Medulla oblongata (tissue), 1 donor: ENCODE measurements around the gene GARIN5B.
"Not testable (repeated sequence)": the region's sequence is repeated elsewhere in the genome, so short reads cannot be mapped to it uniquely, and the experiment has no call there.

Source experiments
- DNase-seq: peaks from one replicate; pipeline ENCODE4 v3.0.0-alpha.2; 2015; ENCODE audit errors: extremely low spot score

The GARIN5B gene

DNA sequence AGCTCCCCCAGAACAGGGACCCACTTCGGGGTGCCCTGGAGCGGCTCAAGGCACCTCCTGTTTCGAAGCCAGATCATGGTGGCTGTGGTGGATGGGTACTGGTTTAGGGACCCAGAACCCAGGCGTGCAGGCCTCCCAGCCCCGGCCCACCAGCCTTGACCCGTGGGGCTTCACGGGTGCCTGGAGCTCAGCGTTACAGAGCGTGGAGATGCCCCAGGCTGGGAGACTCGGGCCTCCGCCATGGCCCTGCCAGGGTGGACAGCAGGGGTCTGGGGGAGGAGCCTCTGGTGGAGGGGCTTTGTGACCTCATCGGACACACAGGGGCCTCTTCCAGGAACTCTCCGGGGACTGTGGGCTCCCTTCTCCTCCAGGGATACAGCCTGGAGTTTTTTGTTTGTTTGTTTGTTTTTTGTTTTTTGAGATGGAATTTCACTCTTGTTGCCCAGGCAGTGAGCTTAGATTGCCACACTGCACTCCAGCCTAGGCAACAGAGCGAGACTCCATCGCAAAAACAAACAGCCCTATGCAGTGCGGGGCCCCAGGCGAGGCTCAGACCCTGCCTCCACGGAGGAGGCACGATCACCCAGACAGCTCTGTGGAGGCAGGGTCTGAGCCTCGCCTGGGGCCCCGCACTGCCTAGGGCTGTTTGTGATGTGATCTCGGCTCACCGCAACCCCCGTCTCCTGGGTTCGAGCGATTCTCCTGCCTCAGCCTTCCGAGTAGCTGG, at the start of gene GARIN5B:
GARIN5B (minus strand) TSS at position 271 of the 727 bp plus-strand sequence; CDS start at position 77, 194 bp downstream.
- DNase-seq: no peak

DNA sequence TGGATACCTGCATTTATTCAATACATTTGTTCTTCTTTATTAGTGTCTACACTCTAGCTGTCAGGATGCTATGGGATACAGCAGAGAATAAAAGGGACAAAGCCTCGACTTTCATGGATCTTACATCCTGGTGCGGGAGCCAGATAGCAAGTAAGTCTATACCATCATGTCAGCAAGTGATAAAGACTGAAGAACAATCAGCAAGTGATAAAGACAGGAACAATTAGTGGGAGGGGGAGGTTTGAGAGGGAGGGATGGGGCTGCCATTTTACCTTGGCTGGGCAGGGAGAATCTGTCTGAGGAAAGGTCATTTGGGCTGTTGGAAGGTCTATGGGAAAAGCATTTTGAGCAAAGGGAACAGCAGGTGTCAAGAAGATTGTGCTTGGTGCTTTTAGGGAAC, 47.1 kb upstream of the GARIN5B start:
- no peak for DNase-seq

DNA sequence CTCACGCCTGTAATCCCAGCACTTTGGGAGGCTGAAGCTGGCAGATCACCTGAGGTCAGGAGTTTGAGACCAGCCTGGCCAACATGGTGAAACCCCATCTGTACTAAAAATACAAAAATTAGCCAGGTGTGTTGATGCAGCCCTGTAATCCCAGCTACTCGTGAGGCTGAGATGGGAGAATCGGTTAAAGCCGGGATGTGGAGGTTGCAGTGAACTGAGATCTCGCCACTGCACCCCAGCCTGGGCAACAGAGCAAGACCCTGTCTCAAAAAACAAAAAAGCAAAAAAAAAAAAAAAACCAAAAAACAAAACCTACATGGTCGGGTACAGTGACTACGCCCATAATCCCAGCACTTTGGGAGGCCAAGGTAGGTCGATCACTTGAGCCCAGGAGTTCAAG, 46.1 kb upstream of the GARIN5B start:
- DNase-seq: not testable (repeated sequence)

DNA sequence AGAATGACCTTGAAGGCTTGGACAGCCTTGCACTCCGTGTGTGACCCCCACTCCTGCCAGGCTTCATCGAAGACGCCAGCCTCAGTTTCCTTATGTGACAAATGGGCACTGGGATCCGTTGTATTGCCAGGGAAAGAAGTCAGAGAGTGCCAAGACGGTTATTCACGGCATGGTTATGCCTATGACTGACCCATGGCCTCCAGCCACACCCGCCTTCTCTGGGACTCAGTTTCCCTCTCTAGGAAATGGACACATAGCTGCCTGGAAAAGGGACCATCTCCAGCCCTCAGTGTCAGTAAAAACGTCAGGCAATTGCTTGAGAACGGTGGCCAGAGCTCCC, 45.4 kb upstream of the GARIN5B start:
- DNase-seq: no peak

DNA sequence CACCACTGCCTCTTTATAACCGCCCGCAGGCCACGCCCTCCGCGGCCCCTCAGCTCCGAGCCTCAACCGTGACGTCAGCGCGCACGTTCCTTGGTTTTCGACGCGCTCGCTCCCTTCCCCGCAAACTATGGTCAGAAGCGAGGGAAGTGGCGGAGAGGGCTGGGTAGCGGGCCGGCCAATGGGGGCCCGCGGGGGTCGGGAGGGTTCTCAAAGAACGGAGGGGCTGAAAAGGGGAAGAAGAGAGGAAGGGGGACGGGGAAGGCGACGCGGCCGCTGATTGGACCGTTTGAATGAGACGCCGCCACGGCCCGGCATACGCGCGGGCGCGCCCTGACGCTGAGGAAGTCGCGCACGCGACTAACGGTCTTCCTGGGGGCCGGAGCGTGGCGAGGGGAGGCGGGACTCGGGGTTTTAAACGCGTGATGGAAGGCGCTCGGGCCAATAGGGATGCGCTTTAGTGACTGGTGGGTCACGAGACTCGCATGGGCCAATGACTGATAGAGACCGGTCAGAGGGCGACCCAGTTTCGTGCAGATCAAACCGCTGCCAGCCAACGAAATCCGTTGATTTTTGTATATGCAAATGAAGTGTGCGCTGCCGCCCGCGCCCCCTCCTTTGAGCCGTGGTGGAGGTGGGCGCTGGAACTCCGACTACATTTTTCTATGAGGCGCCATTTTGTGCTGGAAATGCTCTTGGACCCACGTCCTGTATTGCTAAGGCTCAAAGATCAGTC, 44.9 kb upstream of the GARIN5B start:
- DNase-seq: peak; percentile 99

DNA sequence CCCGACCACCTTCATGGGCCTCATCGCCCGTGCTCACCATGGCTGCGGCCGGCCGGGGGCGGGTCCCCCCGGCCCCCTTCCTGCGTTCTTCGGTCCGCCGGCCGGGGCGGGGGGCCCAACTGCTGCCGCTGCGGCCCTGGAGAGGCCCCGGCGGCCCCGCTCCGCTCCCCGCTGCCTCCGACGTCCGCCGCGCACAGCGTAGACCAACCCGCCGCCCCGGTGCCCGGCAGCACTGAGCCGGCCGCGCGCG, 44.4 kb upstream of the GARIN5B start, which contains the start of gene UBE2S:
UBE2S (minus strand) TSS at position 239 of the 250 bp plus-strand sequence; CDS start at position 40, 199 bp downstream.
- DNase-seq: not testable (repeated sequence)

DNA sequence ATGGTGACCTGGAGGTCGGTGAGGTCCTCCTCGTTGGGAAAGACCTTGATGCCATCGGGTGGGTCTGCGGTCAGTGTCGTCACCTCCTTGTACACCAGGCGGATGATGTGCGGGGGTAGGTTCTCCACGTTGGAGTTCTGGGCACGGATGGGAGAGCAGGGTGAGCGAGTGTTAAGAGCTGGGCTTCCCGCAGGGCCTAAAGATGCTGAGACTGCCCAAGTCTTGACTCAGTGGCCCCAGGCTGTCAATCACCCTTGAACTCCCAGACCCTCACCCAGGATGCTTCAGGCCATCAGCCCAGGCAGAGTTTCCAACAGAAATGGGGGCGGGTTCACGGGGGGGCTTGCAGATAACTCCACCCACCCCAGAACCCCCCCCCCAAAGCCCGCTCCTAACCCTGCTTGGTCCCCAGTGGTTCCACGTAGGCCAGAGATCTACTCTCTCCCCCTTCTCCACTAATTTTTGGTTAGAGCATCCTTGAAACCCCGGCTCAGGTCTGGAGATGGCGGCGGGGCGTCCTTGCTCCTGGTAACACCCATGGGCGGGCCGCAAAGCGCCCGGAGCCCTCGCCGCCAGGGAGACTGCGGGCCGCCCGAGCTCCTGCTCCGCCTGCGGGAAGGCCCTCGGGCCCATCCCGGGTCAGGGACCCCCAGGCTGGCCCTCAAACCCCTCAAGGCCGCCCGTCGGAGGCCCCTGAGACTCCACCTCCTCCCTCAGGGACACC, 43.9 kb upstream of the GARIN5B start:
- DNase-seq: no peak

DNA sequence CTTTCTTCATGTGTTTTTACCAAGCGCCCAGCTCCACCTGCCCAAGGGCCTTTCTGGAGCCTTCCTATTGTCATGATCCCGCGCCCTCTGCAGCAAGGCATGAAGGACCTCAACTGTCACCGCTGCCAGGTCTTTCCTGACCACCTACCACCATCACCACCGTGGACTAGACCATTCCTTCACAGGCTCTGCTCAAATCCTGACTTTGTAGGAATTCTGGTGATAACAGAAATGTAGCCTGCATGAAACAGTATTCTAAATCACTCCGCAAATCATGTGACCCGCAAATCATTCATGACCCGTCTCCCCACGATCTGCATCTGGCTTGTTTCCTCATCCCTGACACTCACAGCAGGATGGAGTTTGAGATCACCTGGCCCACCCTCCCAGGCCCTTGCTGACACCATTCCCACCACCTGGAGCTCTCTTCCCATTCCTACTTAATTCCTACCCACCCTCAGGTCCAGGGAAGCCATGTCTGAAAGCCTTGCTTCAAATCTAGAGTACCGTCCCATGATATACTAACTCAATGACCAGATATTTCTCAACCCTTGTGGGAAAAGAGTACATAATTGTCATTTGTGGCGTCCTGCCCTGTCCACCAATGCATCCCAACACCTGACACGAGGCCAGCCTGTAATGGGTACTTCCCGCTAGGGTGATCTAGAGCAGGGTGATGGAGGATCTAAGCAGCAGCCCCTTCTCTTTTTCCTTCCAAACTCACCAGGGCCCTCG, 43.2 kb upstream of the GARIN5B start:
- no peak for DNase-seq

DNA sequence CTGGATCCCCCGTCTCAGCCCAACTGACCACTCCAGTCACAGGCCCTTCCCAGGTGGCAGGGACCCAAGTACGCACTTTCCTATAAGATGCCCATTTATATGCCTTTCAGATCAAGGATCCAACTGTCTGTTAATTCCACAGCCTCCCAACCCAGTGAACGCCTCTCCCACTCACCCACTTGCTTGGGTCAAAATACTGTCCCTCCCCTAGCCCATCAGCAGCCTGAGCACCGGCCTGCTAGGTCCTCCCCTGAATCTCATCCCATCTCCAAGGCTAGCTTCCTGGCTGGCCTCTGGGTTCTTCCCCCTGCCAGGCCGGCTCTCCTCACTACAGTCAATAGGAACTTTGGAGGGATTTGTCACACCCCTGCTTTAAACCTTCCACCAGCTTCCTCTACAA, 42.6 kb upstream of the GARIN5B start:
- DNase-seq: no peak

DNA sequence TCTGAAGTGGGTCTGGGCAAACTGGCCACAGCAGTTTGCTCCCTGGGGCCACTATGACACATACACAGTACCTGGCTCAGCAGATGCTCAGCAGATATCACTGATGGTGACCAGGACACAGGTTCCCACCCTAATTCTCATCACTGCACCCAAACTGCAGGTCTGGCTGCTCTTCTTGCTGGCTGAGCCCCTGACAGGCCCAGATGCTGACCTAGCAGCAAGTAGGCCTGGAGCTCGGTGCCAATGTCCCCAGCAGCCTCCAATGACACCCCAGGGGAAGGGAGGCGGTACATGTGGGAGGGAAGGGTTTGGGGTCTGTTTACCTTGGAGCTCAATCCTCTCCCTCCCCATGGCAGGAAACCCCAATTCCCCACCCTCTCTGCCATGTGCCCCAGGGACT, 39.4 kb upstream of the GARIN5B start:
- DNase-seq: no peak

DNA sequence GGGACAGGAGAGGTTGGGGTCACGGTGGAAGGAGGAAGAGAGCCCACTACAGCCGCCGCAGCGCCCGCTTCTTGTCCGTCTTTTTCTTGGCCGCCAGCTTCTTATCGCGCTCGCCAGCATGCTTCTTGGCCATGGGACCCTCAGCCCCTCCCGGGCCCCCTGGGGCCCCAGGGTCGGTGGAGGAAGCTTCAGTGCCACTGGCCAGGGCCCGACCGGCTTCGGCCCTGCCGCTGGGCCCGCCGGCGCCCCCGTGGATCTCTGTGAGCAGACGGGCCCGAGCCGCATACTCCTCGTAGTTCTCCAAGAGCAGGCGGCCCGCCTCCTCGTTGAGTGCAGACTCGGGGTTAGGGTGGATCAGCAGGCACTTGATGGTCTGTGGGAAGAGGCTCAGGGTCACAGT, 38.3 kb upstream of the GARIN5B start:
- DNase-seq: not testable (repeated sequence)

DNA sequence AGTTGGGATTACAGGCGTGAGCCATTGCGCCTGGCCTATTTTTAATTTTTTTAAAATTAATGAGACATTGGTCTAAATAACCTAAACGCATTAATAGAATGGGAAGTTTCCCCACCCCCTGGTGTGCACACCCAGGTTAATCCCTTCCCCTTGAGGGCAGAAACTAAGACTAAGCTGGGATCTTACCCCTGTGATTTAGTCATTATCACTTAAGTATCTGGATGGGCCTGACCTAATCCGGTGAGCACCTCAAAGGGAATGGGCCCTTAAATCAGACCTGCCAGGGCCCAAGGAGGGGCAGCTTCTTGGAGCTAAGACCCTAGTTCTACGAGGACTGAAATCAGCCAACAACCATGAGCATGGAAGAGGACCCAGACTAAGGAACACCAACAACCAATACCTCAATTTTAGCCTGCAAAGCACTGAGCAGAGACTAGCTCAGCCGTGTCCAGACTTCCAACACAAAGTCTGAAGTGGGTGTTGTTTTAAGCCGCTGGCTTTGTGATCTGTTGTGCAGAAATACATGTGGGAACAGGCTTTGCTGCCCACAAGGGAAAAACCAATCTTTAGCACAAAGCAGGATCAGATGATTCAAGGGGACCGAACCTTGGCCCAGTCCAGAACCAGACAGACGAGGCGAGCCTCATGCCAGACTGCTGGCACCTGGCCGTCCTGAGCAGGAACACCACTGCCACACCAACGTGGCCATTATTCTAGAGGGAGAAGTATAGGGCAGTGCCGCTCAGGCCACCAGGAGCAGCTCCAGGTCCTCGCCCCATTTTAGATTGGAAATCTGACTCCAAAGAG, 37.4 kb upstream of the GARIN5B start:
- no peak for DNase-seq

DNA sequence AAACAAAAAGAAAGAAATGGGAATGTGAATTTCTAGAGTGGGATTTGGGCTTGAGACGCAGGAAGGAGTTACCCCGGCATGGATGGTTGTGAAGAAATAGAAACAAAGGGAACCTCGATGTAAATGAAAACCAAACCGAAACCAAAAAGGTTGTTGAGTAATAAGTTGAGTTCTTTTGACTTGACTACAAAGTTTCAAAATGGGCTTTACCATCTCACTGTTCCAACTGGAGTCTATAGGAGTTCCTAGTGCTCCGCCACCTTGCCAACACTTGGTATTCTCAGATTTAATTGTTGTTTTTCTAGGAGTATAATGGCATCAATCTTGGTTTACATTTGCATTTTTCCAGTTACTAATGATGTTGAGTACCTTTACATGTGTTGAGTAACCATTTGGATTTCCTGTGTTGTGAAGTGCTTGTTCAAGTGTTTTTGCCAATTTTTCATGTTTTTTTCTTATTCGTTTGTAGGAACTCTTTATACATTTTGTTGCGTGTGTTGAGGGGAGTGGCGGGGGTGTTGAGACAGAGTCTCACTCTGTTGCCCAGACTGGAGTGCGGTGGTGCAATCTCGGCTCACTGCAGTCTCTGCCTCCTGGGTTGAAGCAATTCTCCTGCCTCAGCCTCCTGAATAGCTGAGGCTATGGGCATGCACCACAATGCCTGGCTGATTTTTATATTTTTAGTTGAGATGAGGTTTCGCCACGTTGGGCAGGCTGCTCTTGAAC, 35.3 kb upstream of the GARIN5B start:
- DNase-seq: no peak

DNA sequence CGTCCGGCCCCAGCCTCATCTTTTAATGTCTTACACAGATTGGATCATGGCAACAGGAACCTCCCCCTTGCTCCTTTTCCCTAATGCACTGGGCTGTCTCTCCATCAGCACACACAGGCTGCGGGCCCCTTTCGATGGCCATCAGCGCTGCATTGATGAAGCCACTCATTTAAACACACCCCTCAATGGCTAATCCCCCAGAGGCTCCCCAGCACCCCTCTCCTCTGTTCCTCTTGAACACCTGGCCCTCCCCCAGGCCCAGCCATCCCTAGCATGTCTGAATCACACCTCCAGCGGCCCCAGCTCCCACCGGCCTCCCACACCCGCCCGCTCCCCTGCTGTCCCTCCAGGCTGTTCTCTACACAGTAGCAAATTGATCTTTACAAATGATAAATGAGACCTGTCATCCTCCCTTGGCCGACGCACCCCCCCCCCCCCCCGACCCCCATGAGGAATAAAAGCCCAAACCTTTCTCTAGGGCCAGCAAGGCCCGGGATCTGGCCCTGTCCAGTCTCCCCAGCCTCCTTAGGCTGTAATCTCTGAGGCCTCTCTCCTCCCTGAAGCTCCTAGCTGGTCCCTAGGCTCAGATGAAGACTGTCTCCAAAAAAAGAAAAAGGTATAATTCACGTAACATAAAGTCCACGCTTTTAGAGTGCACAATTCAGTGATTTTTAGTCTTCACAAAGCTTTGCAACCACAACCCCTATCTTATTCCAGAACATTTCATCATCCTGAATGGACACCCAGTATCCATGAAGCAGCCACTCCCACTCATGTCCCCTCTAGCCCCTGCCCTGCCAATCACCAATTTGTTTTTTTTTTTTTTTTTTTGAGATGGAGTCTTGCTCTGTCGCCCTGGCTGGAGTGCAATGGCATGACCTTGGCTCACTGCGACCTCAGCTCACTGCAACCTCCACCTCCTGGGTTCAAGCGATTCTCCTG, 30.0 kb upstream of the GARIN5B start:
- DNase-seq: no peak

DNA sequence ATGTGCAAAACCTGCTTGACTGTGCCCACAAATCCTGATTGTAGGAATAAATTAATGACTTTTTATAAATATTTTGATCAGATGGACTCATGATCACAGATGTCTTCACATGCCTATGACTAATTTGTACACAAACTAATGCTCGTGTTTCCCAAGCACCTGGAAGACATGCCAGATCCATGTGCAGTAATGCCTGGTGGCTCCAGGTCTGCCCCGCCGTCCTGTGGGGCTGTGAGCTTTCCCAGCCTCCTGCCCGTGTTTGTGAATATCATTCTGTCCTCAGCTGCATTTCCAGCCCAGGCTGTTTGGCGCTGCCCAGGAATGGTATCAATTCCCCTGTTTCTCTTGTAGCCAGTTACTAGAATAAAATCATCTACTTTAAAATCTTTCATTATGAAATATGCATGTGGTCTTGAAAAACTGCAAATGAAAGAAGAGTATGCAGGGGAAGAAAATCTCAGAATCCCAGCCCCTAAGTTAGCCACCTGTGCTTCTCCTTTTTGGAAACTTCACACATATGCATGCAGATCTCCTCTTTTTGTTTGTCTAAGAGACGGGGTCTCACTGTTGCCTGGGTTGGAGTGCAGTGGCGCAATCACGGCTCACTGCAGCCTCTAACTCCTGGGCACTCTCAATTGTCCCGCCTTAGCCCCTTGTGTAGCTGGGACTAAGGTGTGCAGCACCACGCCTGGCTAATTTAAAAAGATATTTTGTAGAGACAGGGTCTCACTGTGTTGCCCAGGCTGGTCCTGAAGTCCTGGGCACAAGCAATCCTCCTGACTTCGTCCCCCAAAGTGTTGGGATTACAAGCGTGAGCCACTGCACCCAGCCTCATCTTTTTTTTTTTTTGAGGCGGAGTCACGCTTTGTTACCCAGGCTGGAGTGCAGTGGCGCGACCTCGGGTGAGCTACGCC, 28.9 kb upstream of the GARIN5B start:
- DNase-seq: no peak

DNA sequence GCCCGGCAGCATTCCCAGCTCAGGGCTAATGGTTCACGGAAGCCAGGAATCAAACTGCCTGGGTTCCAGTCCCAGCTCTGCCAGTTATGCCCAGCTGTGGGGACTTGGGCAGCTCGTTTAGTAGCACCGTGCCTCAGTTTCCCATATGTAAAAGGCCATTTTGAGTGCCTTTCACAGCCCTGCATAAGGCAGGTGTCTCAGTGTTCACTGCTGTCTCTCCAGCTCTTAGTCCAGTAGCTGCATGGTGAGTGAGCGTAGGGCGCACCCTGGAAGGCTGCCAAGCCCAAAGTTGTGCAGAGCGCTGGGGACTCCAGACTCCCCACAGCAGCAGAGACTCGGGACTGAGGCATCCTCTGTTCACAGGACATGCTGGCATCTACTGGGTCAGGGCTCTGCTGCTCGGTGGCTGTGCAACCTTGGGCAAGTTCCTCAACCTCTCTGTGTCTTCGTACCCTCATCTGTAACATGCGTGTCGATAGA, 28.2 kb upstream of the GARIN5B start:
- no peak for DNase-seq

DNA sequence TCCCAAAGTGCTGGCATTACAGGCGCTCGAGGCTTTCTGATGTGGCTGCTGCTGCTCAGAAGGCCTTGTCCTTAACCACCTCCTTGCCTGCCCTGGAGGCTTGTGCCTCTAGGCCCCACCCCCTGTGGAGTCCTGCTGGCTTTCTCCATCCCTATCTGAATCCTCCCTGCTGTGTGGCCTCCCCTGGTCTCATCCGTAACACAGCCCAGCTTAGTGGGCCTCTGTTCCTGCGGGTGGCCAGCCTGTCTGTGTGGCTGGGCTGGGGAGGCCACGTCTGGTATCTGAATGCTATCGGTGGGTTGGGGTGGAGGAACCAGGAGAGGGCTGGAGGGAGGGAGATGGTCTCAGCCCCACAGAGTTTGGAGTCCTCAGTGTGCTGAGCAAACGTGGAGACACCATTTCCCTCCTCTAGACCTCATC, 27.4 kb upstream of the GARIN5B start:
- DNase-seq: no peak
